GM21515 (cell line): ENCODE data around the gene ARL15.

Experiments used
- ATAC-seq: cut with Tn5 transposase; IDR thresholded peaks from one replicate; pipeline ENCODE4 v1.9.1; 2021; ENCODE audit not compliant: unreplicated experiment

Gene ARL15

DNA sequence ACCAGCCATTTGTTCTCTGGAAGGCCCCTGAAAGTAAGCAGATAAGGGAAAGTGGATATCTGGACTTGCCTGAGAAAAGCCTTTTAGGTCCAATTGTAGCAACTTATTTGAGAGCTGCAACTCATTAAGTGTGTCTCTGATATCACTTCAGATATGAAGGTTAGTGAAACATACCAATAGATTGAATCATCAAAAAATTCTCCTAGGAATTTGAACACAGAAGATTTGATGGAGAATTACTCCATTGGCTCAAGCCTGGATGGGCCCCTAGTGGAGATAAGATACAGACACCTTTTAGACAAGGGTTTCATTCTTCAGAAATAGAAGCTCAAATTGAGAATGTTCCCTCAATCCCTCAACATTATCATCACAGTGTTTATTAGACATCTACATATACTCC is 393.3 kb downstream of the ARL15 start:
- no peak for ATAC-seq

DNA sequence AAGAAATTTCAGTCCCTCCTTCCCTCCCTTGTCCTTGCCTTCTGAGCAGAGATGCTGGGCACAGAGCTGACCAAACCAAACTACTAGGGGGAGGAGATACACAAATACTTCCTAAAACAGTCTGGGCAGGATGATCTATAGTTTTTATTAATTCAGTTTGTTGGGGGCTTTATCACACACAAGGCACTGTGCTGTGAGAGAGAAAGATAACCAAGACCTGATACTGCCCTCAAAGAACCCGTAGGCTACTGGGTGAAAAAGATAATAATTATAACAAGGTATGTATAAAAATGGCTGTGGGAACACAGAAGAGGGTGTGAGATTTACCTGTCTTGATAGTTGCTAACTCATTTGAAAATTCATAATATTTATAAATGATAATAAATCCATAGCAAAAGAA is 395.3 kb downstream of the ARL15 start:
- no peak for ATAC-seq

DNA sequence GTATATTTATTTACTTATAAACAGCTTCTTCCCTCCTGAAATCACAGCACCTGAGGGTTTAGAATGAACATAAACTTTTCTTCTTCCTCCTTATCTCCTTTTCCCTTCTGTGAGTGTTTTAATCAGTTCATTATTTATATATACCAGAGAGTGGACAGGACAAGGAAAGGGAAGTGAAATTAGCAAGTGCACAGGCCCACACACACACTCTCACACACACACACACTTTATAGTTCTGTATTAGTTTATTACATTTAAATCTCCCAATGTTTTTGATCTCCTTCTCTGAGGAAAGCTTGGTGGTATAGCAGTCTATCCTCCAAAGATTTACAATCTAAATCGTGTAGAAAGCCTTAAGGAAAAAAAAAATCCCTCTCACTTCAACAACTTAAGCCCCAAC is 396.4 kb downstream of the ARL15 start:
- ATAC-seq, result no peak

DNA sequence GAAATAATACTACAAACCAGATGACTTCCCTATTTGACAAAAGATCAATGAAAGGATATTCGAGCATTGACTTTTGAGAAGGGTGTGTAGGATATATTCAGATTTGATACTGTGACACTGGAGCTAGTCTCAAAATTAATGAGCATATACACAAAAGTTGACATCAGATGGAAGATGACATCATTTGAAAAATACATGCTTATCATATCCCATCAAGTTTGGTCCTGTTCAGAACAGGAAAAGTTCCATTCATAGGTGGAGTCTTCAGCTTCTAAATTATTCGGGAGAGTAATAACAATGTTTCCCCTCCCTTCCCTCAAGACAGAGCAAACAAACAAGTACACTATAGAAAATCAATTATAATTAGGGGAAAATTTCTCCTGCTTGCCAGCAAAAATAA is 401.6 kb downstream of the ARL15 start:
- ATAC-seq, result no peak

DNA sequence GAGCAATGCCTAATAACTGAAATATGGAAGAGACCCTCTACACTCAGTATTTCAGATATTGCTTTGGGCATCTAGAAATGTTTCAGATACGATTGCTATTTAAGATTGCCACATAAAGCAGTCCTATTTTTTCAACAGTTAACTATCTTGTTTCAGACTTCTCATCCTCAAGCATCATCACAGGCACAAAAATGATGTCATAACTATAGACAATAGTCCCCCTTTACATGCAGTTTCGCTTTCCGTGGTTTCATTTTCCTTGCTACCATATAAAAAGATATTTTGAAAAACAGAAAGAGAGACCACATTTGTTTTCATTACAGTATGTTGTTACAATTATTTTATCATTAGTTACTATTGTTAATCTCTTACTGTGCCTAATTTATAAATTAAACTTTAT is 402.5 kb downstream of the ARL15 start:
- no peak for ATAC-seq

DNA sequence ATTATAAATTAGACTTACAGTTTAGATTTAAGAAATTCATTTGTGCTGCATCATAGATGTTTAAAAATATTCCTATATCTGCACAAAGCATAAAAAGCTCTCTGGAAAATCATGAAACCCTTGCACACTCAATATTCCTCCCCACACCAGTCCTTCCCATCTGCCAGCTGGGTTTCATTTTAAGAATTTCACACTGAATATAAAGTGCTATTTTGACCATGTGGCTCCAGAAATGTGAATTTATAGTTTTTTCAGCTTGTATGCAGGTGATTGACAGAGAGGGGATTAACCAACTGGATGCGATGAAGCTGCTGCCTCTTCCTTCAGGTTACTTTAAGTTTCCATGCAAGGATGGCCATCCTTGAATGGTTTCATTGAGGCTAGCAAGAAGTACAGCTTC is 403.6 kb downstream of the ARL15 start:
- no peak for ATAC-seq

DNA sequence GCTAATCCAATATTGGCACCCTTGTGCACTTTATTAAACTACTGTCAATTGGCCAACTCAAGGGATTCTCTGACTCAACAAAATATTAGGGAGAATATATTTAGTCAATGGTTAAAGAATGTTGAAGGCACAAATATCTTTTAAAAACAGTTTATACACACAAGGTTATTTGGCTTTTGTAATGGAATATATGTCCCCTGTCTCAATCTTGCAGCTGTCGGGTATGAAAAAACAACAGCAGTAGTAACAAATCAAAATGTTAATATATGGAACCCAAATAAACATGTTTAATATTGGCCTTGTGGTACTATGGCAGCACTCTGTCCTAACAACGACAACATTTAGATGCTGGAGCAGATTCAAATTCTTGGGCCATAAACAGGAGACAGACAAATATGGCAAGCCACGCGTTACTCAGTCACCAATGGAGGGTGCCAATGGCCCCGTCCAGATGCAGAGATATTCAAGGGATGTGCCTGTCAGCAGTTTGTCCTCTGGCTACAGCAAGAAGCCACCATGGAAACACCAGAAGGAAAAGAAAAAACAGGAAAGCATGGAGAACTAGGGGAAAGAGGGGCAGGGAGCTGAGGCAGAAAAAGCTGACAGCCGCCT is 408.0 kb downstream of the ARL15 start:
- ATAC-seq, result no peak

DNA sequence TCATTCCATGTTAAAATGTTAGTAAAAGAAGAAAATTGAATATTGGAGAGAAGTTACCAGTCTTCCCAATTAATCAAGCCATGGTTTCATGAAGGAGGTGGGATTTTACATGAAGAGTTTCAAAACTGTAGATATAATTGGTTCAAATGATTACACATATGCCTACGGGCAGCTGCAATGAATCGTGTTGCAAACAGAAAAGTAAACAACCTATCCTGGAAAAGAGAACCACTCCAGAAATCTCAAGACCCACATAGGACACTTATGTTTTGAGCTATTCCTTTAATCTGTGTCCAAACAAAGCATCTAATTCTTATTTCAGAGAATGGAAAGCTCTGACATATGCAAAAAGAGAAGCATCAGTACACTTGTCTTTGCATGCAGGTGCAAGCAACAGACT is 409.7 kb downstream of the ARL15 start:
- no peak for ATAC-seq

DNA sequence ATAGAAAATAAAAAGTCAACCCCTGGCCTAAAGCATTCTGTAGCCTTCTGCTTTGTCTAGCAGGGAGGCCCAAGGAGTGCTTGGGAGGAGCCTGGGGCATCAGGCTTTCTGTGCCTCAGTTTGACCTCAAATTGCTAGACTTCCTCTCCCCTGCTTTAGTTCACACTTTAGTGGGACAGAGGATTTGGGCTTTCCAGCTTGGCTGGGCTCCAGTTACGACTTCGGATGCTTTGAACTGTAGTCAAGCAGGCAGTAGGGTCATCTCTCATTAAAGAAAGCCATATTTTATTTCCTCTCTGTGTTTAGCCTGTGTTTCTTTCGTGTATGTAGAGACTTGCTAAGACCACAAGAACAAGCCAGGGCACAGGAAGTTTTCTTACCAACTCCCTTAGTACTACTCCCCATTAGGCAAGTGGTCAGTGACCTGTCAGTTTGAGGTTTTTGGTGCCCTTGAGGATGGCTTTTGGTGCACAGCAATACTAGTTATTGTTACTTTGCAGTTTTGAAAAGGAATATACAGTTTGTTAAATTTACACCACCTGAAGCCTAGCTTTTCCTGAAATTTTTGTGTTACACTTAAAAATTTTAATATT is 415.2 kb downstream of the ARL15 start:
- no peak for ATAC-seq

DNA sequence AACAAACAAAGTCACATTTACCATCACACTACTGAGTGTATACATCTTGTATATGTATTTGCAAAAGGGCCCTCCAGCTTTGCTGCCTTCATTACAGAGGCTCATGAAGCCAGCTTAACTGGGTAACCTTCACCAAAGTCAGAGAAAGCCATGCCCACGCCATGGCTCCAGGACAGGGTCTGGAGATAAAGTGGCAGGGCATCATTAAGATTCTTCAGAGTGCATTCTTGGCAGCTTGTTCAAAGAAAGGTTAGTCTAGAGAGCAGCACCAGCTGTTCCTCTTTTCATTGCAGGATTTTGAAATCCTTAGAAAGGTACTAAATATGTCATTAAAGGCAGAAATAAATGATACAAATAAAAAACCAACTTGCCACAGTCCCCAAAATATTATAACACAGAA is 416.7 kb downstream of the ARL15 start:
- ATAC-seq, result no peak

DNA sequence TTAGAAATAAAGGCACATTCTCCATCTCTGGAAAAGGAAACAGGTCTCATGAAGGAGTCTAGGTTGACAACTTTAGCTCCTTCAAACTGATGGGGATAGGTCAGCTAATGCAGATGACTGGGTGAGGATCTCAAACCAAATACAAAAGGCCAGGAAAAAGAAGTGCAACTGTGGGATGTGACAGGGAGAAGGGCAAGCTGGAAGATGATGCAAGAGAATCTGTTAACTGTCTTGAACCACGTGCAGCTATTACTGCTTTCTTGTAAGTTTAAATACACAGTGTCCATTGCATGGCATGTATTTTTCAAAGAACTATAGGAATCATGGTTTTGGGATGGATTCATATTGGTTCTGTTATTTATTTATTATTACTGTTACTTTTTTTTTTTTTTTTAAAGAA is 418.1 kb downstream of the ARL15 start:
- no peak for ATAC-seq

DNA sequence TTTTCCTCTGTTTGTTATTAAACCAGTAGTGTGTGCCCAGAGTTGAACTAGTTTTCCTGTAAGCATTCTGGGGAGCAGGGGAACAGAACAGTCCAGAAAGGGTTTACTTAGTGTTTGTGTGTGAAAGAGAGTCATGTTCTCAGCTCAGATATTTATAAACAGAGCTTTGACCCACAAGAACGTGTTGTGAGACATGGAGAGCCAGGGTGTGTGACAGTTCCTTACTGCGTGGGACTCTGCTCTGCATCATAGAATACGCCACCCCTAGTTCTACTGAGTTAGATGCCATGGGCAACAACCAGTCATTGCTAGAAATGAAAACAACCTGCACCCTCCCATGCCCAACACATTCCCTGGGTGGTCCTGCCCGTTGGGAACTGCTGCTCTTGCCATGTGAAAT is 419.2 kb downstream of the ARL15 start:
- no peak for ATAC-seq

DNA sequence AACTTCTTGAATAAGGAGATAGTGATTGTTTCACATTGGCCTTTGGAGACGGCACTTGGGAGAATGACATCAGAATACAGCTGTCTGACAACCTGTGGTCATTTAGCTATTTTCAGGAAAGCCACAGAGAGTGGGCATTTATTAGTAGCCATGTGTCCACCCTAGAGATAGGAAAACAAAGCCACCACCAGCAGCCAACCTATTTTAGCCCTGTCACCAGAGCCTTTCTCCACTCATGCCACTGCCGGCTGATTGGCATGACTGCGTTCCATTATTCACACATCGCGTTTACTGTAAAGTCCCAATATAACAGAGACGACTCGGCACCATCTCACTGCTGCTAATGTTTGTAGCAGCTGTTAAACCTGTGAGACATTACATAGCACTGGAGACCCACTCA is 419.9 kb downstream of the ARL15 start:
- no peak for ATAC-seq

DNA sequence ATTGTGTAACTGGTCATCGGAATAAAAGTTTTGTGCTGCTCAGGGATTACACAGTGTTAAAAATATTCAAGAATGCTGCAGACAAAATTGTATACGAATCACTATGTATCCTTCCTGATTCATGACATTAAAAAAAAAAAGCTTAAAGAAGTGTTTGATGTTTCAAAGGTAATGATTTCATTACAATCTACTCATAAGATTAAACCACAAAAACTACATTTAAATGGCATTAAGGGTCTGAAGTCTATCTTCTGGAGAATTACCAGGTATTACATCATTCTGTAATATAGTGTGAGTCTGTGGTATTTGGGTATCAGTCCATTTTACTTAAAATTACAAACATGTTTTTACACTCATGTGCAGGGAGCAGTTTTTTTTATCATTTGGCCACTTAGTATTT is 425.5 kb downstream of the ARL15 start:
- no peak for ATAC-seq

DNA sequence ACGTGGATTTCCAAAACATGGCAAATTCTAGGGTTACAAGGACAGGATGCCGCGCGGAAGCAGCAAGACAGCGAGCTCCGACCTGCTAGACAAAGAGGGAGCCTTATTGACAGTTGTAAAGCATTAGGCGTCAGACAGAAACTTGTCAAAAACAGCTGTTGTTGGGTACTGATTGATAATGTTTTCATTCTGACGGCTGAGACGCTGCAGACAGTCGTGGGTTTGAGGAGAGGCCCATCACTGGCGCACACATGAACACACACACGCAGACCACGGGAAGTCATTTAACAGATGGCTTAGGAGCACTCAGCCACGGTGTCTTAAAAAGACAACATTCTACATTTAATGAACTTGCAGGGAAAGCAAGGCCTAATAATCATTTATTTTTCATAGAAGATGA is 426.0 kb downstream of the ARL15 start:
- ATAC-seq, result no peak

DNA sequence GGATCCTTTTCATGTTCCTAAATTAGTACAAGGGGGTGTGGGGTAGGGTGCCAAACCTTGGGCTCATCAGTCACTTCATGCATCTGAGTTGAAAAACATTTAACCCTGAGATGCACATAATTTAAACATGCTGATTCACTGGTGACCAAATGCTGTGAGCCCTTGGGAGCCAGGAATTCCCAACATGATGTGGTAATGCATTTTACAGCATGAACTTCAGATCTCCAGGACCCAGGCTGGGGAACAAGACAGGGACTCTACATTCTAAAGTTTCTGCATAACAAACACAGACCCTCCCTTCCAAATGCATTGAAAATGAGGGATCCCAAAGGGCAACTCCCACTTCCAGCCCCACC is 427.7 kb downstream of the ARL15 start:
- no peak for ATAC-seq

DNA sequence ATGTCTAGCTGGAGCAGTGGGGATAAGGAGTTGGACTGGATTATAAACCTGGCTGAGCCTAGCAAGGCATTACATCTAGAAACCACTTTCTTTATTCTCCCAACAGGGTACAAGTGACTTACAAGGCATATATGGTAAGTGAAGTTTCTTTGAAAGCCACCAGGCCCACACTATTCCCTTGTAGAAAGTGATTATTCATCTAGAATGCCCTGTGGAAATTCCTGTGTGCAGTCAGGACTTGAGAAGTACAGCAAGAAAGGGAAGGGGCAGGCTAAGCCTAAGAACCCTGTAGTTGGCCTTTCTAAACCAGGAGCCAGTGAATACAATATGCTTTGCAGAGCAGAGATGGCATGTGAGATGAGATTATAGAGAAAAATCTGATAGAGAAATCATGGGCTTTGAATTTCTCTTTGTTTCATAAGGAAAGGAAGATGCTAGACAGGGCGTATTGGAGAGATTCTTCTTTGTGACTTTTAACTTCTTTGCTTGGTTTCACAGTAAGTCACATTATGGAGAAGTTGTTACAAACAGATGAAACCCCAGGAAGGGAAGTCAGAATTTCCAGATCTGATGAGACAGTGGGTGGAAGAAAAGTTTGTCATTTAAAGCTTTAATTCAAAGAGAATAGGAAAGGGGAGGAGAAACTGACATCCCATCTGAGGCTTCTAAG is 428.2 kb downstream of the ARL15 start:
- no peak for ATAC-seq

DNA sequence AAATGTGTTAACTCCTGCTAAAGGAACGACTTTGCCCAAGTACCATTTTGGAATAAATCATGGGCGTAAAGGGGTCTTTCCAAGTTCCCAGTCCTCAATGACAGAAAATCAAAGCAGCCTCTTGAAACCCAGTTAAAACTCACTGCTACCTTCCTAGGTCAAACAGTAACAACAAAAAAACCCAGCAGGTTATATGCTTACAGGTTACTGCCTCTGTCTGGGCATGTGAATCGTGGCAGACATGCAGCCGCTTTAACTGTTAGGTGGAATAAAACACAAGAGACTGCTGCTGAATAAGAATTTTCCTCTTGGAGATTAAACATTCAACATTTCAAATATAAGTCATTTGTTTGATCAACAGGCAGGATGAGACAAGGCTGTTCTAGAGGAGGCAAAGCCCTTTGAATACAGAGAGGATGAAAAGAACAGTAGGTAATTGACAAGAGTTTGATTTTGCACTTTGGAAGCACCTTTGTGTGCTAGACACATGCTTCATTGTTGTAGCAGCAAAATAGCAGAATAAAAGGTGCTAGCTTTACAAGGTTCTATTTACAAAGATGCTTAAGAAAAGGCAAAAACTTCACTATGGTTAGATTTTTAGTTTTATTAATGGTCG is 430.6 kb downstream of the ARL15 start:
- no peak for ATAC-seq

DNA sequence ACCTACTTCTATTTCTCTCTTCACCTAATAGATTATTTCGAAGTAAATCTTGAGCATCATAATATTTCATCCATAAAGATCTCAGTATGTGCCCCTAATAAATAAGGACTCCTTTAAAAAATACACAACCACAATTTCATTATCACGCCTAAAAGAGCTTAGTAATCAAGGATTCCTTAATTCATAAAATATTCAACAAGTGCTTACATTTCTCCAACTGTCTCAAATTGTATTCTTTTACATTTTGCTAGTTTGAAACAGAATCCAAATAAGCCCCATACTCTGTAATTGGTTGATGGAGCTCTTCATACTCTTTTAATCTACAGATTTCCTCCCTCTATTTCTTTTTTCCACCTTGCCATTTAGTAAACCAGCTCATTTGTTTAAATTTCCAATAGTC is 432.4 kb downstream of the ARL15 start:
- ATAC-seq, result no peak

DNA sequence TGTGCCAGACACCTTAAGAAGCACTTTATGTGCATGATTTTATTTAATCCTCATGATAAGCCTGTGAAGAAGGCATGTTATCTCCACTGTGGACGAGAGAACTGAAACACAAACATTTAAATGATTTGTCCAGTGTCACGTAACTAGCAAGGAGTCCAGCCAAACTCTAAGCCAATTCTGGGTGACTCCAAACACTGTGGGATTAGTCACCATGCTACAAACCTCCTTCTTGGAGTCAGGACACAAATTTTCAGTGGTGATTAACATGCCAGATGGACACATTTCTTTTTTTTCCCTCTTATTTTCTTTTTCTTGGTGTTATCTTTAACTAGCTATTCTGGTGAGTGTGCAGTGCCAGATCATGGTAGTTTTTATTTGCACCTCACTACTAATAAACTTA is 433.1 kb downstream of the ARL15 start:
- ATAC-seq, result no peak

DNA sequence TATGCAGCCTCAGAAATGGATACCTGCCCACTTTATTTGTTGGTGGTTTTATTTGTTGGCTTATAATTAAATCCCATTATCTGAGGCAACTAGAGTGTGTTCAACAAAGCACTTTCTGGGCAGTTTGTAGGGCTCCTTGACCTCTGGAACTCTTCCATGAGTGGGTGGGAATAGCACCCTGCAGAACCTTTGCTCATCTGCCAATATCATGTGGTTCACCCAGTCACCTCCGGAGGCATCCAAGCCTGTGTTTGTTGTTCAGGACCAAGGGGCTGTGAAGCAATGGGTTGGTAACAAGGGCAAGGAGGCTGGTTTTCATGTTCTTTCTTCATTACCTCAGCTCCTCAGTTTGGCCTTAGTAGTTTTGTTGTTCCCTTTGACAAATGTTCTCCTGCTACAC is 436.0 kb downstream of the ARL15 start:
- no peak for ATAC-seq

DNA sequence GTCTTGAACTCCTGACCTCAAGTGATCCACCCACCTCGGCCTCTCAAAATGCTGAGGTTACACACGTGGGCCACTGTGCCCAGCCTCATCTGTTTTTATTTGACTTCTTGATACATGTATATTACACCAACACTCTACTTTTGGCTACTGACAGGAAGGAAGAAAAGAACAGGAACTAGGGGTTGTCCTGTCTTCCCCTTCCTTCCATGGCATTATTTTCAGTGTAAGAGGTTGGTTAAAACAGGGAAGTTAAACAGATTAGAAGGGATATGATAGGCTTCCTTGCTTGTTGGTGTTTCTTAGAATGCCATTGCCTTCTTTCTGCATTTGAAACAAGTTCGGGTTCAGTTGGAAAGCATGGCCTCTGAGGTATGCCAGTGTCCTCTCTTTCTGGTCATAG is 437.1 kb downstream of the ARL15 start:
- no peak for ATAC-seq

DNA sequence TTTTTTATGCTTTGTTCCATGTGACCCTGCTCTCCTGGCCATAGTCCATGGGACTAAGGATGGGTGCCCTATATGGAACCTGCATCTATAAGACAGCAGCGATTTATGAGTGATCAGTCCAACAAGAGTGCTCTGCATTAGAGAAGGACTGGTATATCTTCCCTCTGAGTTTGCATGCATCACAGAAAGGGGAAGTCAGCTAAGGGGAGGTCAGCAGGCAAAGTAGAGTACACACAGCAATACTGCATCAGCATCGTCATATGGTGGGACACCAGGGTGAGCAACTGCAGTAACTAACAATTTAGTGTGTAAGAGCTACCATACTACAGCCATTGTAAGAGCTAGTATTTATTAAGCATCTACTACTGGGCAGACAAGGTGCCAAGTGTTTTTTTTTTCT is 438.6 kb downstream of the ARL15 start:
- ATAC-seq, result no peak
